Measurements from ENCODE around the gene ZNF777.

The ZNF777 gene

DNA sequence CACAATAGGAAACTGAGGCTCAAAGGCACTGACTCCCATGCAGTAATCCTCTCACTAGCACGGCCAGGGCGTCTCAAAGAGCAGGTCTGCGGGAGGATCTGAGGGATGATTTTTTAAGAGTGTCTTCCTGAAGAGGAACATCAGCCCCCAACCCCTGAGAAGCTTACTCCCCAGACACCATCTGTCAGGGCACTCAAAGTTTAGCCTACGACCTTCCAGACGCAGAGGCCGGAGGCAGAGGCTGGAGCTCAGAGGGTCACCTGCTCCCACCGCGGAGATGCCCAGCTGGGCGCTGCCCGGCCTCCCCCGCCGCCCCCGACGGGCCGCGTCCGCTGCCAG, 1.7 kb downstream of the ZNF777 start:
- H2BK5ac ChIP-seq (ENCODE audit: low read length) = no peak overlapping the region
- H3K18ac ChIP-seq (ENCODE audit: low read length) = no peak overlapping the region
- H2AK5ac ChIP-seq (ENCODE audit: low read depth, low read length) = peak overlapping the region; percentile 77
- H3K27me3 ChIP-seq (ENCODE audit: control insufficient read depth in 3 of 3, insufficient read depth in 3 of 3, low read depth in 1 of 3, low read length in 3 of 3) = peaks cover 0 to 2% (median 0%) of the 10 kb centered on the region in 3 experiments
- H3K14ac ChIP-seq (ENCODE audit: low read length) = no peak overlapping the region
- H3K9me3 ChIP-seq (replicated peaks in 1 of 2; ENCODE audit: control insufficient read depth in 2 of 2, insufficient read depth in 1 of 2, low read depth in 1 of 2, low read length in 2 of 2) = no peaks in the 10 kb centered on the region
- DNase-seq (ENCODE audit: low spot score) = no peak
- no peak overlapping the region for H2BK120ac ChIP-seq (ENCODE audit: low read depth, low read length)
- H2AFZ ChIP-seq (ENCODE audit: low read length) = peak overlapping the region; percentile 86
- no CpG with 5 or more reads among the region's 17 CpGs for WGBS, 2 donors (ENCODE audit: extremely low coverage in 2 of 2, insufficient read length in 2 of 2, insufficient replicate concordance in 1 of 2)
- H4K91ac ChIP-seq (ENCODE audit: low read depth, low read length, poor library complexity) = no peak overlapping the region
- peak overlapping the region; percentile 63 to 81 for H3K4me3 ChIP-seq (ENCODE audit: low read length in 2 of 2)
- peak overlapping the region; percentile 61 for H3K4me2 ChIP-seq (ENCODE audit: insufficient read depth, low read length, poor library complexity, severe bottlenecking)
- no peak overlapping the region for H3K23ac ChIP-seq (ENCODE audit: low read depth, low read length, poor library complexity)
- no peak overlapping the region for H3K4ac ChIP-seq (ENCODE audit: low read length)
- peaks cover 6% of the 10 kb centered on the region for H3K79me1 ChIP-seq (ENCODE audit: low read depth, low read length)
- no peak overlapping the region for H2BK12ac ChIP-seq (ENCODE audit: low read length)
- H3K4me1 ChIP-seq (ENCODE audit: control insufficient read depth in 2 of 2, insufficient read depth in 1 of 2, low read depth in 1 of 2, low read length in 2 of 2) = peaks cover 2 to 7% of the 10 kb centered on the region in 2 donors
- no peak overlapping the region for H3K27ac ChIP-seq (replicated peaks; ENCODE audit: low read length)
- H3K36me3 ChIP-seq (replicated peaks in 1 of 2; ENCODE audit: control insufficient read depth in 2 of 2, insufficient read depth in 2 of 2, low read length in 2 of 2) = peaks cover 9 to 31% of the 10 kb centered on the region in 2 donors
- H4K8ac ChIP-seq (ENCODE audit: low read depth, low read length) = no peak overlapping the region
- no peak overlapping the region for H2BK15ac ChIP-seq (ENCODE audit: low read length)
- H3K9ac ChIP-seq (ENCODE audit: low read depth, low read length, poor library complexity) = peak overlapping the region; percentile 7

DNA sequence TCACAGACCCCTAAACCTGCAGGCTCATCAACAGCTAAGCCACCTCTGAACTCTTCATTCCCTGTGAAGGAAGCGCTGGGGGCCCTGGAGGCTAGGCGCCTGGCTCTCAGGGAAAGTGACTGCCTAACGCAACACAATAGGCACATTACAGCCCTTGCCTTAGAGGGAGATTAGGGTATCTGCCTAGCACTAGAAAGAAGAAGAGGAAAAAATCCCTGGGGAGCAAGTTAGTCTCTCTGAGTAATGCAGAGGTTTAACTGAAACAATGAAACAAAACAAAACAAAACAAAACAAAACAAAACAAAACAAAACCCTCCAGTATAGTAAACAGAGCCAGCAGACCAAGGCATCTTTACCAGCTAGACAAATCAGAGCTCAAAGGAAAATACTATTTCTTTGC, 2.6 kb downstream of the ZNF777 start:
- Histone ChIP-seq H3K4me2 (ENCODE audit: insufficient read depth, low read length, poor library complexity, severe bottlenecking) (no peak overlapping the region), H2BK15ac (ENCODE audit: low read length) (no peak overlapping the region), H3K27ac (replicated peaks; ENCODE audit: low read length) (no peak overlapping the region), H3K23ac (ENCODE audit: low read depth, low read length, poor library complexity) (no peak overlapping the region), H2AK5ac (ENCODE audit: low read depth, low read length) (no peak overlapping the region), H4K8ac (ENCODE audit: low read depth, low read length) (no peak overlapping the region), H3K14ac (ENCODE audit: low read length) (no peak overlapping the region), H3K27me3 (ENCODE audit: control insufficient read depth in 3 of 3, insufficient read depth in 3 of 3, low read depth in 1 of 3, low read length in 3 of 3) (peaks cover 0 to 2% (median 0%) of the 10 kb centered on the region in 3 experiments), H2BK120ac (ENCODE audit: low read depth, low read length) (no peak overlapping the region), H3K79me1 (ENCODE audit: low read depth, low read length) (peaks cover 6% of the 10 kb centered on the region), H3K9ac (ENCODE audit: low read depth, low read length, poor library complexity) (no peak overlapping the region), H3K4ac (ENCODE audit: low read length) (no peak overlapping the region), H3K36me3 (replicated peaks in 1 of 2; ENCODE audit: control insufficient read depth in 2 of 2, insufficient read depth in 2 of 2, low read length in 2 of 2) (peaks cover 9 to 41% of the 10 kb centered on the region in 2 donors), H3K18ac (ENCODE audit: low read length) (no peak overlapping the region), H4K91ac (ENCODE audit: low read depth, low read length, poor library complexity) (no peak overlapping the region), H2BK5ac (ENCODE audit: low read length) (no peak overlapping the region), H2AFZ (ENCODE audit: low read length) (no peak overlapping the region), H3K4me1 (ENCODE audit: control insufficient read depth in 2 of 2, insufficient read depth in 1 of 2, low read depth in 1 of 2, low read length in 2 of 2) (peaks cover 2 to 7% of the 10 kb centered on the region in 2 donors), H3K9me3 (replicated peaks in 1 of 2; ENCODE audit: control insufficient read depth in 2 of 2, insufficient read depth in 1 of 2, low read depth in 1 of 2, low read length in 2 of 2) (no peaks in the 10 kb centered on the region), H2BK12ac (ENCODE audit: low read length) (no peak overlapping the region), H3K4me3 (ENCODE audit: low read length in 2 of 2) (no peak overlapping the region)
- WGBS, 2 donors (ENCODE audit: extremely low coverage in 2 of 2, insufficient read length in 2 of 2, insufficient replicate concordance in 1 of 2) = no CpG with 5 or more reads among the region's 3 CpGs
- DNase-seq (ENCODE audit: low spot score) = peak; percentile 6

- Histone ChIP-seq H3K4me1 (ENCODE audit: control insufficient read depth in 2 of 2, insufficient read depth in 1 of 2, low read depth in 1 of 2, low read length in 2 of 2) (peaks cover 2 to 7% of the 10 kb centered on the region in 2 donors), H3K9ac (ENCODE audit: low read depth, low read length, poor library complexity) (no peak overlapping the region), H3K27me3 (ENCODE audit: control insufficient read depth in 3 of 3, insufficient read depth in 3 of 3, low read depth in 1 of 3, low read length in 3 of 3) (peaks cover 0 to 2% (median 0%) of the 10 kb centered on the region in 3 experiments), H3K14ac (ENCODE audit: low read length) (no peak overlapping the region), H2BK12ac (ENCODE audit: low read length) (no peak overlapping the region), H3K27ac (replicated peaks; ENCODE audit: low read length) (no peak overlapping the region), H2AK5ac (ENCODE audit: low read depth, low read length) (no peak overlapping the region), H3K4me2 (ENCODE audit: insufficient read depth, low read length, poor library complexity, severe bottlenecking) (no peak overlapping the region), H4K91ac (ENCODE audit: low read depth, low read length, poor library complexity) (no peak overlapping the region), H3K9me3 (replicated peaks in 1 of 2; ENCODE audit: control insufficient read depth in 2 of 2, insufficient read depth in 1 of 2, low read depth in 1 of 2, low read length in 2 of 2) (no peaks in the 10 kb centered on the region), H2AFZ (ENCODE audit: low read length) (no peak overlapping the region), H3K79me1 (ENCODE audit: low read depth, low read length) (peaks cover 6% of the 10 kb centered on the region), H3K18ac (ENCODE audit: low read length) (no peak overlapping the region), H2BK15ac (ENCODE audit: low read length) (no peak overlapping the region), H3K23ac (ENCODE audit: low read depth, low read length, poor library complexity) (no peak overlapping the region), H3K4me3 (ENCODE audit: low read length in 2 of 2) (no peak overlapping the region), H2BK5ac (ENCODE audit: low read length) (no peak overlapping the region), H3K4ac (ENCODE audit: low read length) (no peak overlapping the region), H4K8ac (ENCODE audit: low read depth, low read length) (no peak overlapping the region), H2BK120ac (ENCODE audit: low read depth, low read length) (no peak overlapping the region), H3K36me3 (replicated peaks in 1 of 2; ENCODE audit: control insufficient read depth in 2 of 2, insufficient read depth in 2 of 2, low read length in 2 of 2) (peaks cover 11 to 45% of the 10 kb centered on the region in 2 donors)
- WGBS, 2 donors (ENCODE audit: extremely low coverage in 2 of 2, insufficient read length in 2 of 2, insufficient replicate concordance in 1 of 2) = no CpG with 5 or more reads among the region's 1 CpG
- no peak for DNase-seq (ENCODE audit: low spot score)
Measured at GRCh38 chr7:149457766-149458165, 3.1 kb downstream of the ZNF777 start.

GRCh38 chr7:149456506-149457421, 4.1 kb downstream of the ZNF777 start:
- Histone ChIP-seq H3K9me3 (replicated peaks in 1 of 2; ENCODE audit: control insufficient read depth in 2 of 2, insufficient read depth in 1 of 2, low read depth in 1 of 2, low read length in 2 of 2) (no peaks in the 10 kb centered on the region), H2BK12ac (ENCODE audit: low read length) (no peak overlapping the region), H3K4me1 (ENCODE audit: control insufficient read depth in 2 of 2, insufficient read depth in 1 of 2, low read depth in 1 of 2, low read length in 2 of 2) (peaks cover 2 to 7% of the 10 kb centered on the region in 2 donors), H3K27ac (replicated peaks; ENCODE audit: low read length) (no peak overlapping the region), H3K23ac (ENCODE audit: low read depth, low read length, poor library complexity) (no peak overlapping the region), H2BK120ac (ENCODE audit: low read depth, low read length) (no peak overlapping the region), H3K9ac (ENCODE audit: low read depth, low read length, poor library complexity) (no peak overlapping the region), H2BK15ac (ENCODE audit: low read length) (no peak overlapping the region), H3K4me3 (ENCODE audit: low read length in 2 of 2) (no peak overlapping the region), H4K91ac (ENCODE audit: low read depth, low read length, poor library complexity) (no peak overlapping the region), H3K14ac (ENCODE audit: low read length) (no peak overlapping the region), H2AFZ (ENCODE audit: low read length) (no peak overlapping the region), H3K4me2 (ENCODE audit: insufficient read depth, low read length, poor library complexity, severe bottlenecking) (no peak overlapping the region), H3K79me1 (ENCODE audit: low read depth, low read length) (peaks cover 6% of the 10 kb centered on the region), H2AK5ac (ENCODE audit: low read depth, low read length) (no peak overlapping the region), H3K18ac (ENCODE audit: low read length) (no peak overlapping the region), H2BK5ac (ENCODE audit: low read length) (no peak overlapping the region), H3K27me3 (ENCODE audit: control insufficient read depth in 3 of 3, insufficient read depth in 3 of 3, low read depth in 1 of 3, low read length in 3 of 3) (no peaks in the 10 kb centered on the region), H4K8ac (ENCODE audit: low read depth, low read length) (no peak overlapping the region), H3K36me3 (replicated peaks in 1 of 2; ENCODE audit: control insufficient read depth in 2 of 2, insufficient read depth in 2 of 2, low read length in 2 of 2) (peaks cover 12 to 51% of the 10 kb centered on the region in 2 donors), H3K4ac (ENCODE audit: low read length) (no peak overlapping the region)
- no CpG with 5 or more reads among the region's 11 CpGs for WGBS, 2 donors (ENCODE audit: extremely low coverage in 2 of 2, insufficient read length in 2 of 2, insufficient replicate concordance in 1 of 2)
- DNase-seq (ENCODE audit: low spot score) = no peak
